Mucosa of rectum (tissue), 2 donors: Measurements from ENCODE around the gene EPHA2.

Experiments
- H3K27ac ChIP-seq, 2 donors: one replicate each; pipeline ENCODE4 v1.7.0; 2013; ENCODE audit warnings: inconsistent platforms in 2 of 2, low read depth in 2 of 2, low read length in 2 of 2
- H3K27me3 ChIP-seq, 2 donors: one replicate each; pipeline ENCODE4 v1.7.0; 2013; ENCODE audit warnings: low read length in 2 of 2; ENCODE audit not compliant: control insufficient read depth in 2 of 2, insufficient read depth in 2 of 2
- H3K36me3 ChIP-seq, 2 donors: one replicate each; pipeline ENCODE4 v1.7.0; 2013; ENCODE audit warnings: low read length in 2 of 2; ENCODE audit not compliant: control insufficient read depth in 2 of 2, insufficient read depth in 2 of 2
- H3K4me1 ChIP-seq, 2 donors: one replicate each; pipeline ENCODE4 v1.7.0; 2013; ENCODE audit warnings: low read length in 2 of 2, mild to moderate bottlenecking in 1 of 2; ENCODE audit not compliant: control insufficient read depth in 2 of 2, insufficient read depth in 2 of 2
- H3K4me3 ChIP-seq, 2 donors: one replicate each; pipeline ENCODE4 v1.7.0; 2013; ENCODE audit warnings: low read length in 2 of 2
- H3K9ac ChIP-seq, 2 donors: one replicate each; pipeline ENCODE4 v1.7.0; 2013; ENCODE audit warnings: low read length in 2 of 2, low read depth in 1 of 2, mild to moderate bottlenecking in 1 of 2
- H3K9me3 ChIP-seq, 2 donors: one replicate each; pipeline ENCODE4 v1.7.0; 2013; ENCODE audit warnings: low read length in 2 of 2; ENCODE audit not compliant: control insufficient read depth in 2 of 2
- donor health status: healthy.
- donor health status: Normal muscosa, but diverticular disease.

Gene EPHA2

DNA sequence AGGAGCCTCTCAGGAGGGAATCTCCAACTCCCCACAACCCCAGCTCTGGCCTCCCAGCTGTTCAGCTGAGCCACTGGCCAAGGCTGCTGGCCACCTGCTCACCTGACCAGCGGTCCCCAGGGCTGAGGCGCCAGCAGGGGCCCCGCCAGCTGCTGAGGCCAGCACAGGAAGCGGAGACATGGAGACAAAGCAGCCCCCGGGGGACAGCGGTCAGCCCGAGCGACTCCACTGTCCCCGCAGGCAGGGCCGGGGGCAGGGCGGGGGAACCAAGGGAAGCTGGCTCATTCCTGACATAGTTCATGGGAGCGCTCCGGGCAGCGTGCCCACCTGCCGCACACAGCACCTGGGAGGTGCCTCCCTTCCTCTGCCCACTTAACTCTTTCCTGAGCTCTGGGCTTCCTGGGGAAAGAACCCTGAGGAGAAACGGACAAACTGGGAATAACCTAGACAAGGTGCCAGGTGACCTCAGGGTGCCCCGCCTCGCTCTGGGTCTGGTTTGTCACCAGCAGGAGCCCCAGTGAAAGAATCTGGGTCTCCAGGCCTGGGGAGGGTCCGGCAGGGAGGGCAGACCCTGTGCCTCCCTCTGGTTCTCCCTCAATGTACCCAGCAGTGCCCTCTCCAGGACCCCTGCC lies 10.7 kb downstream of the EPHA2 start:
- H3K4me1 ChIP-seq, result peaks cover 30 to 36% of the 10 kb centered on the region in 2 donors
- peaks cover 17 to 24% of the 10 kb centered on the region in 2 donors for H3K36me3 ChIP-seq
- H3K27ac ChIP-seq, result peak overlapping the region; percentile 82 to 84
- no peaks in the 10 kb centered on the region for H3K9me3 ChIP-seq
- H3K27me3 ChIP-seq, result peaks cover 0 to 2% of the 10 kb centered on the region in 2 donors
- peak overlapping the region; percentile 32 to 58 for H3K9ac ChIP-seq
- peak overlapping the region; percentile 20 to 28 for H3K4me3 ChIP-seq

GRCh38 chr1:16144325-16145029 lies 11.4 kb downstream of the EPHA2 start:
- Histone ChIP-seq H3K4me1 (peaks cover 30 to 36% of the 10 kb centered on the region in 2 donors), H3K27ac (peak overlapping the region; percentile 82 to 84)

GRCh38 chr1:16143566-16144324 lies 12.1 kb downstream of the EPHA2 start:
- Histone ChIP-seq H3K27ac (peak overlapping the region; percentile 82 to 84), H3K4me3 (peak overlapping the region in 1 of 2 donors; percentile 1), H3K9me3 (no peaks in the 10 kb centered on the region), H3K27me3 (peaks cover 0 to 2% of the 10 kb centered on the region in 2 donors), H3K36me3 (peaks cover 10 to 14% of the 10 kb centered on the region in 2 donors), H3K9ac (peak overlapping the region; percentile 14 to 58), H3K4me1 (peaks cover 30 to 36% of the 10 kb centered on the region in 2 donors)

More at GRCh38 chr1:16144325-16145029, 11.4 kb downstream of the EPHA2 start:
- Histone ChIP-seq H3K4me3 (peak overlapping the region; percentile 20 to 28), H3K36me3 (peaks cover 15 to 21% of the 10 kb centered on the region in 2 donors), H3K9ac (peak overlapping the region; percentile 14 to 58), H3K9me3 (no peaks in the 10 kb centered on the region), H3K27me3 (peaks cover 0 to 2% of the 10 kb centered on the region in 2 donors)

GRCh38 chr1:16143005-16143565 lies 12.8 kb downstream of the EPHA2 start:
- H3K27me3 ChIP-seq, result peaks cover 0 to 2% of the 10 kb centered on the region in 2 donors
- H3K9me3 ChIP-seq, result no peaks in the 10 kb centered on the region
- peak overlapping the region in 1 of 2 donors; percentile 47 for H3K9ac ChIP-seq
- H3K4me3 ChIP-seq, result no peak overlapping the region
- H3K4me1 ChIP-seq, result peaks cover 30 to 36% of the 10 kb centered on the region in 2 donors
- H3K36me3 ChIP-seq, result peaks cover 7 to 10% of the 10 kb centered on the region in 2 donors
- H3K27ac ChIP-seq, result peak overlapping the region; percentile 82 to 84

DNA sequence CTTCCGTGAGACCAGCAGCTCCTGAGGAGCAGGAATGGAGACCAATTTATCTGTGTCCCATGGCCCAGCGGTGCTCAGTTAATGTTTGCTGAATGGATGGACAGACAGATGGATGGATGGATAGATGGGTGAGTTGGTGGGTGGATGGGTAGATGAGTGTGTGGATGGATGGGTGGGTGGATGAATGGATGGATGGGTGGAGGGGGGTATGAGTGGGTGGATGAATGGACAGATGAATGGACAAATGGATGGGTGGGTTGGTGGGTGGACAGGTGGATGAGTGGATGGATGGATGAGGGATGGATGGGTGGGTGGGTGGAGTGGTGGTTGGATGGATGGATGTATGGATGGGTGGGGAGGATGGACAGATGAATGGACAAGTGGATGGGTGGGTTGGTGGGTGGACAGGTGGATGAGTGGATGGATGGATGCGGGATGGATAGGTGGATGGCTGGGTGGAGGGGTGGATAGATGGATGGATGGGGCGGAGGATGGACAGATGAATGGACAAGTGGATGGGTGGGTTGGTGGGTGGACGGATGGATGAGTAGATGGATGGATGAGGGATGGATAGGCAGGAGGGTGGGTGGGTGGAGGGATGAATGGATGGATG lies 13.4 kb downstream of the EPHA2 start:
- Histone ChIP-seq H3K4me3 (no peak overlapping the region), H3K27me3 (peaks cover 0 to 2% of the 10 kb centered on the region in 2 donors), H3K27ac (no peak overlapping the region), H3K4me1 (peaks cover 30 to 36% of the 10 kb centered on the region in 2 donors), H3K9ac (no peak overlapping the region), H3K36me3 (peaks cover 10 to 13% of the 10 kb centered on the region in 2 donors), H3K9me3 (no peaks in the 10 kb centered on the region)

GRCh38 chr1:16141573-16142336 lies 14.1 kb downstream of the EPHA2 start:
- no peaks in the 10 kb centered on the region for H3K9me3 ChIP-seq
- peaks cover 0 to 2% of the 10 kb centered on the region in 2 donors for H3K27me3 ChIP-seq
- no peak overlapping the region for H3K27ac ChIP-seq
- H3K36me3 ChIP-seq, result peaks cover 10 to 11% of the 10 kb centered on the region in 2 donors
- H3K4me1 ChIP-seq, result peaks cover 30 to 36% of the 10 kb centered on the region in 2 donors
- H3K4me3 ChIP-seq, result no peak overlapping the region
- no peak overlapping the region for H3K9ac ChIP-seq

GRCh38 chr1:16140068-16140596 lies 15.7 kb downstream of the EPHA2 start:
- Histone ChIP-seq H3K9ac (no peak overlapping the region), H3K36me3 (peaks cover 13 to 19% of the 10 kb centered on the region in 2 donors), H3K27me3 (no peaks in the 10 kb centered on the region), H3K27ac (no peak overlapping the region), H3K4me1 (peaks cover 20 to 22% of the 10 kb centered on the region in 2 donors), H3K4me3 (no peak overlapping the region), H3K9me3 (no peaks in the 10 kb centered on the region)

GRCh38 chr1:16139473-16139962 lies 16.4 kb downstream of the EPHA2 start:
- H3K36me3 ChIP-seq, result peaks cover 14 to 25% of the 10 kb centered on the region in 2 donors
- no peaks in the 10 kb centered on the region for H3K9me3 ChIP-seq
- H3K27me3 ChIP-seq, result no peaks in the 10 kb centered on the region
- H3K9ac ChIP-seq, result no peak overlapping the region
- no peak overlapping the region for H3K27ac ChIP-seq
- H3K4me1 ChIP-seq, result peaks cover 14 to 16% of the 10 kb centered on the region in 2 donors
- H3K4me3 ChIP-seq, result no peak overlapping the region
